ENCODE data around the gene ID1. TPM values are rescaled to one million over a fixed set of nuclear protein-coding genes. Genes with fewer than 3 reads are reported as not detected.
A peak's percentile ranks its signal among the peaks of the same experiment; 100 is the strongest.

The ID1 gene
- polyA plus RNA-seq, 2 of the 4 experiments (the other 2 are of a cell fraction), result 237 to 432 TPM

DNA sequence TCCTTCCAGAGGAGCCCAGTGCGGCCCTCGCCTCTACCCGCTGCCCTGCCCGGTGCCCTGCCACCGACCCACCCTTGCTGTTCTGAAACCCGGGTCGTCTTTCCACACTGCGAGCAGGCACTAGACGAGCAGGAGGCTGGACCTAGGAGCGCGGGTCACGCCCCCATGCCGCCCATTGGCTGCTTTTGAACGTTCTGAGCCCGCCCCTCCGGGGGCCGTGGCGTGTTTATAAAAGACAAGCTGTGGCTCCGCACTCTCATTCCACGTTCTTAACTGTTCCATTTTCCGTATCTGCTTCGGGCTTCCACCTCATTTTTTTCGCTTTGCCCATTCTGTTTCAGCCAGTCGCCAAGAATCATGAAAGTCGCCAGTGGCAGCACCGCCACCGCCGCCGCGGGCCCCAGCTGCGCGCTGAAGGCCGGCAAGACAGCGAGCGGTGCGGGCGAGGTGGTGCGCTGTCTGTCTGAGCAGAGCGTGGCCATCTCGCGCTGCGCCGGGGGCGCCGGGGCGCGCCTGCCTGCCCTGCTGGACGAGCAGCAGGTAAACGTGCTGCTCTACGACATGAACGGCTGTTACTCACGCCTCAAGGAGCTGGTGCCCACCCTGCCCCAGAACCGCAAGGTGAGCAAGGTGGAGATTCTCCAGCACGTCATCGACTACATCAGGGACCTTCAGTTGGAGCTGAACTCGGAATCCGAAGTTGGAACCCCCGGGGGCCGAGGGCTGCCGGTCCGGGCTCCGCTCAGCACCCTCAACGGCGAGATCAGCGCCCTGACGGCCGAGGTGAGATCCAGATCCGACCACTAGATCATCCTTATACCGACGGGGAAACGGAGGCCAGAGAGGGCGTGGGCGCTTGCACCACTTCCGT, at the start of gene ID1 (continued):
- TF ChIP-seq, protein P1, sequence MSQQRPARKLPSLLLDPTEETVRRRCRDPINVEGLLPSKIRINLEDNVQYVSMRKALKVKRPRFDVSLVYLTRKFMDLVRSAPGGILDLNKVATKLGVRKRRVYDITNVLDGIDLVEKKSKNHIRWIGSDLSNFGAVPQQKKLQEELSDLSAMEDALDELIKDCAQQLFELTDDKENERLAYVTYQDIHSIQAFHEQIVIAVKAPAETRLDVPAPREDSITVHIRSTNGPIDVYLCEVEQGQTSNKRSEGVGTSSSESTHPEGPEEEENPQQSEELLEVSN (IDR thresholded peaks at IDR 0.05; ENCODE audit: borderline replicate concordance, low read depth), result 0 out of 2 replicates have a peak, but pooled peaks have one; percentile 6
- TF ChIP-seq ZNF302 (CRISPR knock-in tag; IDR thresholded peaks at IDR 0.05) (no peak), TP53 (CRISPR knock-in tag; IDR thresholded peaks at IDR 0.05) (no peak; the same call in 1 of the 2 replicates), GATA3 (IDR thresholded peaks at IDR 0.05; ENCODE audit: borderline replicate concordance) (peak; percentile 54), MAX (IDR thresholded peaks at IDR 0.05) (peak; percentile 81), HOXB5 (CRISPR knock-in tag; IDR thresholded peaks at IDR 0.05) (no peak), TFCP2L1 (CRISPR knock-in tag; IDR thresholded peaks at IDR 0.05) (no peak; the same call in 1 of the 2 replicates), JUNB (IDR thresholded peaks at IDR 0.05) (no peak), HES2 (IDR thresholded peaks at IDR 0.05) (no peak), HDAC2 (IDR thresholded peaks at IDR 0.05) (no peak), POLR2AphosphoS2 (conservative IDR thresholded peaks at IDR 0.05; ENCODE audit: low read length) (peak; percentile 94), FOSL2 (IDR thresholded peaks at IDR 0.05) (no peak), FOSL2 (CRISPR knock-in tag; IDR thresholded peaks at IDR 0.05) (no peak; the same call in 1 of the 2 replicates), MAZ (IDR thresholded peaks at IDR 0.05; ENCODE audit: borderline replicate concordance, low read depth, low read length) (peak; percentile 68; the same call in 1 of the 2 replicates), SREBF2 (IDR thresholded peaks at IDR 0.05) (no peak), NR3C1 (IDR thresholded peaks at IDR 0.05) (no peak), FOXS1 (CRISPR knock-in tag; IDR thresholded peaks at IDR 0.05) (no peak), HEYL (CRISPR knock-in tag; IDR thresholded peaks at IDR 0.05) (0 out of 2 replicates have a peak, but pooled peaks have one; percentile 44), CBX8 (IDR thresholded peaks at IDR 0.05) (no peak), RARB (CRISPR knock-in tag; IDR thresholded peaks at IDR 0.05) (no peak), CHD4 (IDR thresholded peaks at IDR 0.05; ENCODE audit: borderline replicate concordance) (no peak), ZSCAN20 (CRISPR knock-in tag; IDR thresholded peaks at IDR 0.05) (no peak), EHF (CRISPR knock-in tag; IDR thresholded peaks at IDR 0.05) (no peak), CEBPB (IDR thresholded peaks at IDR 0.05) (peak in 1 of 2 experiments; percentile 38; a peak in 1 of 4 replicates), NPAS2 (CRISPR knock-in tag; IDR thresholded peaks at IDR 0.05; ENCODE audit: borderline replicate concordance) (no peak)
- TF ChIP-seq, protein P2, sequence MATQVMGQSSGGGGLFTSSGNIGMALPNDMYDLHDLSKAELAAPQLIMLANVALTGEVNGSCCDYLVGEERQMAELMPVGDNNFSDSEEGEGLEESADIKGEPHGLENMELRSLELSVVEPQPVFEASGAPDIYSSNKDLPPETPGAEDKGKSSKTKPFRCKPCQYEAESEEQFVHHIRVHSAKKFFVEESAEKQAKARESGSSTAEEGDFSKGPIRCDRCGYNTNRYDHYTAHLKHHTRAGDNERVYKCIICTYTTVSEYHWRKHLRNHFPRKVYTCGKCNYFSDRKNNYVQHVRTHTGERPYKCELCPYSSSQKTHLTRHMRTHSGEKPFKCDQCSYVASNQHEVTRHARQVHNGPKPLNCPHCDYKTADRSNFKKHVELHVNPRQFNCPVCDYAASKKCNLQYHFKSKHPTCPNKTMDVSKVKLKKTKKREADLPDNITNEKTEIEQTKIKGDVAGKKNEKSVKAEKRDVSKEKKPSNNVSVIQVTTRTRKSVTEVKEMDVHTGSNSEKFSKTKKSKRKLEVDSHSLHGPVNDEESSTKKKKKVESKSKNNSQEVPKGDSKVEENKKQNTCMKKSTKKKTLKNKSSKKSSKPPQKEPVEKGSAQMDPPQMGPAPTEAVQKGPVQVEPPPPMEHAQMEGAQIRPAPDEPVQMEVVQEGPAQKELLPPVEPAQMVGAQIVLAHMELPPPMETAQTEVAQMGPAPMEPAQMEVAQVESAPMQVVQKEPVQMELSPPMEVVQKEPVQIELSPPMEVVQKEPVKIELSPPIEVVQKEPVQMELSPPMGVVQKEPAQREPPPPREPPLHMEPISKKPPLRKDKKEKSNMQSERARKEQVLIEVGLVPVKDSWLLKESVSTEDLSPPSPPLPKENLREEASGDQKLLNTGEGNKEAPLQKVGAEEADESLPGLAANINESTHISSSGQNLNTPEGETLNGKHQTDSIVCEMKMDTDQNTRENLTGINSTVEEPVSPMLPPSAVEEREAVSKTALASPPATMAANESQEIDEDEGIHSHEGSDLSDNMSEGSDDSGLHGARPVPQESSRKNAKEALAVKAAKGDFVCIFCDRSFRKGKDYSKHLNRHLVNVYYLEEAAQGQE (IDR thresholded peaks at IDR 0.05), result peak; percentile 60
- TF ChIP-seq, protein P3, sequence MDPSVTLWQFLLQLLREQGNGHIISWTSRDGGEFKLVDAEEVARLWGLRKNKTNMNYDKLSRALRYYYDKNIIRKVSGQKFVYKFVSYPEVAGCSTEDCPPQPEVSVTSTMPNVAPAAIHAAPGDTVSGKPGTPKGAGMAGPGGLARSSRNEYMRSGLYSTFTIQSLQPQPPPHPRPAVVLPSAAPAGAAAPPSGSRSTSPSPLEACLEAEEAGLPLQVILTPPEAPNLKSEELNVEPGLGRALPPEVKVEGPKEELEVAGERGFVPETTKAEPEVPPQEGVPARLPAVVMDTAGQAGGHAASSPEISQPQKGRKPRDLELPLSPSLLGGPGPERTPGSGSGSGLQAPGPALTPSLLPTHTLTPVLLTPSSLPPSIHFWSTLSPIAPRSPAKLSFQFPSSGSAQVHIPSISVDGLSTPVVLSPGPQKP (IDR thresholded peaks at IDR 0.05; ENCODE audit: low read depth, low read length), result no peak

Data from A549 (cell line).